ENCODE data around the gene NWD2. TPM values are rescaled to one million over a fixed set of nuclear protein-coding genes. Genes with fewer than 3 reads are reported as not detected.

The NWD2 gene
- total and polyA plus RNA-seq, 10 donors = 0.05 TPM; not detected in 9

- WGBS, 5 donors = 55 to 69% (median 59%) methylated on average over 9 of the region's 9 CpGs
- no peak overlapping the region for H3K4me3 ChIP-seq
- no peaks in the 10 kb centered on the region for H3K9me3 ChIP-seq
- peaks cover 0 to 14% (median 0%) of the 10 kb centered on the region in 7 donors for H3K27me3 ChIP-seq (replicated peaks in 1 of 7)
- DNase-seq = no peak
- no peak overlapping the region for H3K27ac ChIP-seq
- no peaks in the 10 kb centered on the region for H3K4me1 ChIP-seq
- H3K36me3 ChIP-seq = no peaks in the 10 kb centered on the region
- TF ChIP-seq, protein P1, sequence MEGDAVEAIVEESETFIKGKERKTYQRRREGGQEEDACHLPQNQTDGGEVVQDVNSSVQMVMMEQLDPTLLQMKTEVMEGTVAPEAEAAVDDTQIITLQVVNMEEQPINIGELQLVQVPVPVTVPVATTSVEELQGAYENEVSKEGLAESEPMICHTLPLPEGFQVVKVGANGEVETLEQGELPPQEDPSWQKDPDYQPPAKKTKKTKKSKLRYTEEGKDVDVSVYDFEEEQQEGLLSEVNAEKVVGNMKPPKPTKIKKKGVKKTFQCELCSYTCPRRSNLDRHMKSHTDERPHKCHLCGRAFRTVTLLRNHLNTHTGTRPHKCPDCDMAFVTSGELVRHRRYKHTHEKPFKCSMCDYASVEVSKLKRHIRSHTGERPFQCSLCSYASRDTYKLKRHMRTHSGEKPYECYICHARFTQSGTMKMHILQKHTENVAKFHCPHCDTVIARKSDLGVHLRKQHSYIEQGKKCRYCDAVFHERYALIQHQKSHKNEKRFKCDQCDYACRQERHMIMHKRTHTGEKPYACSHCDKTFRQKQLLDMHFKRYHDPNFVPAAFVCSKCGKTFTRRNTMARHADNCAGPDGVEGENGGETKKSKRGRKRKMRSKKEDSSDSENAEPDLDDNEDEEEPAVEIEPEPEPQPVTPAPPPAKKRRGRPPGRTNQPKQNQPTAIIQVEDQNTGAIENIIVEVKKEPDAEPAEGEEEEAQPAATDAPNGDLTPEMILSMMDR (IDR thresholded peaks at IDR 0.05 in 8 of 11, conservative IDR thresholded peaks at IDR 0.05 in 3 of 11) = no peak
- no peak for TF ChIP-seq POLR2A (IDR thresholded peaks at IDR 0.05)
- TF ChIP-seq POLR2AphosphoS5 (IDR thresholded peaks at IDR 0.05) = no peak
- intact Hi-C loops (cut with DNase I; ENCODE audit: low total_unique reads) = loop anchor here (10.0 kb wide), 1 partner anchor 1026 kb away; no protein-coding TSS in a partner anchor
These were observed 136.6 kb downstream of the NWD2 start for GRCh38 chr4:37381040-37381668.

DNA sequence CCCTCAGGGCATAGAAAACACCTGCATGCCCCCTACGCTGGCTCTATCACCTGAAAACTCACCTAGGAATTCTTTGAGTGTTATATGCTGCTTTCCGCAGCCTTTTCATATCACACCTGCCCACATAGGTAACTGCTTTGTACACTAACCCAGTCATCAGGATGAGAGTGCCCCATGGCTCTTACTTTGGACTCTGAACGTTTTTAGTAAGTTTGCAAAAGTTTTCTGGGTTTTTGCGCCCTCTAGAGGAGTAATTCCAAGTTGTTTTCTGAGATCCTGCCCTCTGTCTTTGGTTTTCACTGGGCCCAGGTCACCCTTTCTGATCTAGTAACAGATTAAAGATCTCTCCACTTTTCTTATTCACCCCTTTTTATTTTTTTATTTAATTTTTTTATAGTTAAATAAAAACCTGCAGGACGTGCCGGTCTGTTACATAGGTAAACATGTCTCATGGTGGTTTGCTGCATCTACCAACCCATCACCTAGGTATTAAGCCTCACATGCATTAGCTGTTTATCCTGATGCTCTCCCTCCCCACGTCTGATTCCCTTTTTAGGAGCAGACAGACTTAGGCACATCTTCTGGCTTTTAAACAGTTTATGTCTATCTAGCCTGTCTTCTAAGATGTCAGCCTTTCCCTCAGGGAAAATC is 139.2 kb downstream of the NWD2 start:
- no peaks in the 10 kb centered on the region for H3K36me3 ChIP-seq
- H3K4me1 ChIP-seq = peaks cover 0 to under 1% (median 0%) of the 10 kb centered on the region in 6 donors
- 29 to 41% (median 36%) methylated on average over 7 of the region's 7 CpGs for WGBS, 5 donors
- peaks cover 0 to 14% (median 0%) of the 10 kb centered on the region in 7 donors for H3K27me3 ChIP-seq (replicated peaks in 1 of 7)
- H3K27ac ChIP-seq = no peak overlapping the region
- no peaks in the 10 kb centered on the region for H3K9me3 ChIP-seq
- no peak overlapping the region for H3K4me3 ChIP-seq
- DNase-seq = no peak
- TF ChIP-seq, protein P1 (IDR thresholded peaks at IDR 0.05 in 8 of 11, conservative IDR thresholded peaks at IDR 0.05 in 3 of 11) = peak in 6 of 11 experiments; percentile 26 to 56 (median 52)
- TF ChIP-seq POLR2A (IDR thresholded peaks at IDR 0.05) = no peak
- intact Hi-C loops (cut with DNase I; ENCODE audit: low total_unique reads) = loop anchor here (10.0 kb wide), 1 partner anchor 1029 kb away; no protein-coding TSS in a partner anchor

DNA sequence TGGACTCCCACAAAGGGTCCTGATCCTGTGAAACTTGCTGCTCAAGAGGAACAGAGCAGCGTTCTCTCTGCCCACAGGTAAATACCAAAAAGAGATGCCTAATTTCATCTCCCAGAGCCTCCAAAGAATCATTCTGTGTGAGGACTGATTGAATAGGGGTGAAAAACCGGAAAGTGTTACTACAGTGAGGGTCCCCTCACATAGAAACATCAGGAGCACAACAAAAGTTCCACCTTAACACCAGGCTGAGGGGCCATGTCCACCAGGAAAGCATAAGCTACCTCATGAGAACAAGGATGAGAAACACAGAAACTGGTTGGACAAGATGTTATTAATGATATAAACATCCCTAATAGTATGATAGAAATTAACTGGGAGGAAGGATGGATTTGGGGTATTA is 140.9 kb downstream of the NWD2 start:
- Histone ChIP-seq H3K9me3 (no peaks in the 10 kb centered on the region), H3K27ac (no peak overlapping the region), H3K4me1 (peaks cover 0 to 10% (median 2%) of the 10 kb centered on the region in 6 donors), H3K27me3 (replicated peaks in 1 of 7) (peaks cover 0 to 14% (median 0%) of the 10 kb centered on the region in 7 donors), H3K4me3 (no peak overlapping the region), H3K36me3 (no peaks in the 10 kb centered on the region)
- WGBS, 5 donors = 57 to 88% (median 70%) methylated on average over 2 of the region's 2 CpGs
- DNase-seq = no peak
- intact Hi-C loops (cut with DNase I; ENCODE audit: low total_unique reads) = loop anchor here (10.0 kb wide), 1 partner anchor 1031 kb away; no protein-coding TSS in a partner anchor
- TF ChIP-seq POLR2A (IDR thresholded peaks at IDR 0.05) (no peak), POLR2AphosphoS5 (IDR thresholded peaks at IDR 0.05) (no peak)
- TF ChIP-seq, protein P1 (IDR thresholded peaks at IDR 0.05 in 8 of 11, conservative IDR thresholded peaks at IDR 0.05 in 3 of 11) = no peak

All from spleen (tissue), 11 donors.